Measurements from ENCODE around the gene COL7A1. TPM values are rescaled to one million over a fixed set of nuclear protein-coding genes. Genes with fewer than 3 reads are reported as not detected.

COL7A1 gene
- total and polyA plus RNA-seq, 2 of the 13 experiments (the other 11 are each of a cell fraction or from before 2014, with no cell fraction given): 2.7 to 11.7 TPM

GRCh38 chr3:48609088-48610005 lies 14.2 kb upstream of the COL7A1 start, which contains the start of gene UQCRC1 (continued):
- TF ChIP-seq, protein P1, sequence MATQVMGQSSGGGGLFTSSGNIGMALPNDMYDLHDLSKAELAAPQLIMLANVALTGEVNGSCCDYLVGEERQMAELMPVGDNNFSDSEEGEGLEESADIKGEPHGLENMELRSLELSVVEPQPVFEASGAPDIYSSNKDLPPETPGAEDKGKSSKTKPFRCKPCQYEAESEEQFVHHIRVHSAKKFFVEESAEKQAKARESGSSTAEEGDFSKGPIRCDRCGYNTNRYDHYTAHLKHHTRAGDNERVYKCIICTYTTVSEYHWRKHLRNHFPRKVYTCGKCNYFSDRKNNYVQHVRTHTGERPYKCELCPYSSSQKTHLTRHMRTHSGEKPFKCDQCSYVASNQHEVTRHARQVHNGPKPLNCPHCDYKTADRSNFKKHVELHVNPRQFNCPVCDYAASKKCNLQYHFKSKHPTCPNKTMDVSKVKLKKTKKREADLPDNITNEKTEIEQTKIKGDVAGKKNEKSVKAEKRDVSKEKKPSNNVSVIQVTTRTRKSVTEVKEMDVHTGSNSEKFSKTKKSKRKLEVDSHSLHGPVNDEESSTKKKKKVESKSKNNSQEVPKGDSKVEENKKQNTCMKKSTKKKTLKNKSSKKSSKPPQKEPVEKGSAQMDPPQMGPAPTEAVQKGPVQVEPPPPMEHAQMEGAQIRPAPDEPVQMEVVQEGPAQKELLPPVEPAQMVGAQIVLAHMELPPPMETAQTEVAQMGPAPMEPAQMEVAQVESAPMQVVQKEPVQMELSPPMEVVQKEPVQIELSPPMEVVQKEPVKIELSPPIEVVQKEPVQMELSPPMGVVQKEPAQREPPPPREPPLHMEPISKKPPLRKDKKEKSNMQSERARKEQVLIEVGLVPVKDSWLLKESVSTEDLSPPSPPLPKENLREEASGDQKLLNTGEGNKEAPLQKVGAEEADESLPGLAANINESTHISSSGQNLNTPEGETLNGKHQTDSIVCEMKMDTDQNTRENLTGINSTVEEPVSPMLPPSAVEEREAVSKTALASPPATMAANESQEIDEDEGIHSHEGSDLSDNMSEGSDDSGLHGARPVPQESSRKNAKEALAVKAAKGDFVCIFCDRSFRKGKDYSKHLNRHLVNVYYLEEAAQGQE (IDR thresholded peaks at IDR 0.05; ENCODE audit: borderline replicate concordance in 1 of 2, low read depth in 1 of 2, low read length in 2 of 2): no peak; a peak in 1 of 4 replicates
- no peak for TF ChIP-seq FOXA3 (CRISPR knock-in tag; IDR thresholded peaks at IDR 0.05)
- no peak for TF ChIP-seq BCLAF1 (IDR thresholded peaks at IDR 0.05)
- TF ChIP-seq, protein P2, sequence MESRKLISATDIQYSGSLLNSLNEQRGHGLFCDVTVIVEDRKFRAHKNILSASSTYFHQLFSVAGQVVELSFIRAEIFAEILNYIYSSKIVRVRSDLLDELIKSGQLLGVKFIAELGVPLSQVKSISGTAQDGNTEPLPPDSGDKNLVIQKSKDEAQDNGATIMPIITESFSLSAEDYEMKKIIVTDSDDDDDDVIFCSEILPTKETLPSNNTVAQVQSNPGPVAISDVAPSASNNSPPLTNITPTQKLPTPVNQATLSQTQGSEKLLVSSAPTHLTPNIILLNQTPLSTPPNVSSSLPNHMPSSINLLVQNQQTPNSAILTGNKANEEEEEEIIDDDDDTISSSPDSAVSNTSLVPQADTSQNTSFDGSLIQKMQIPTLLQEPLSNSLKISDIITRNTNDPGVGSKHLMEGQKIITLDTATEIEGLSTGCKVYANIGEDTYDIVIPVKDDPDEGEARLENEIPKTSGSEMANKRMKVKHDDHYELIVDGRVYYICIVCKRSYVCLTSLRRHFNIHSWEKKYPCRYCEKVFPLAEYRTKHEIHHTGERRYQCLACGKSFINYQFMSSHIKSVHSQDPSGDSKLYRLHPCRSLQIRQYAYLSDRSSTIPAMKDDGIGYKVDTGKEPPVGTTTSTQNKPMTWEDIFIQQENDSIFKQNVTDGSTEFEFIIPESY (CRISPR knock-in tag; IDR thresholded peaks at IDR 0.05): peak; percentile 68; the same call in 1 of the 2 replicates
- TF ChIP-seq FIP1L1 (IDR thresholded peaks at IDR 0.05; ENCODE audit: borderline replicate concordance, insufficient read depth, low read depth, low read length): no peak
- no peak; the same call in 1 of the 2 replicates for TF ChIP-seq CREM (IDR thresholded peaks at IDR 0.05)
- no peak for TF ChIP-seq CREM (CRISPR knock-in tag; IDR thresholded peaks at IDR 0.05)
- no peak; the same call in 1 of the 2 replicates for TF ChIP-seq ZC3H13 (CRISPR knock-in tag; IDR thresholded peaks at IDR 0.05)
- 0 out of 2 replicates have a peak, but pooled peaks have one; percentile 58 for TF ChIP-seq KDM3A (CRISPR knock-in tag; IDR thresholded peaks at IDR 0.05; ENCODE audit: low read depth)
- TF ChIP-seq CHCHD3 (CRISPR knock-in tag; IDR thresholded peaks at IDR 0.05): no peak
- peak; percentile 97 for TF ChIP-seq ZHX1 (CRISPR knock-in tag; IDR thresholded peaks at IDR 0.05; ENCODE audit: low read depth)
- TF ChIP-seq ZEB1 (IDR thresholded peaks at IDR 0.05; ENCODE audit: insufficient replicate concordance, low read depth): peak; percentile 2
- peak; percentile 90; the same call in 1 of the 2 replicates for TF ChIP-seq ZNF839 (CRISPR knock-in tag; IDR thresholded peaks at IDR 0.05; ENCODE audit: borderline replicate concordance)
- peak; percentile 95 for TF ChIP-seq ZNF674 (CRISPR knock-in tag; IDR thresholded peaks at IDR 0.05; ENCODE audit: low read depth)
- peak; percentile 49; the same call in 1 of the 2 replicates for TF ChIP-seq ZNF296 (CRISPR knock-in tag; conservative IDR thresholded peaks at IDR 0.05)
- TF ChIP-seq PITX1 (CRISPR knock-in tag; IDR thresholded peaks at IDR 0.05): peak; percentile 45; the same call in 1 of the 2 replicates
- peak; percentile 96 for TF ChIP-seq HOXA3 (CRISPR knock-in tag; IDR thresholded peaks at IDR 0.05)

Measured in HepG2 (cell line).